CD4-positive, CD25-positive, alpha-beta regulatory T cell (primary cell): ENCODE results near the gene ARID1A. TPM values are rescaled to one million over a fixed set of nuclear protein-coding genes. Genes with fewer than 3 reads are reported as not detected.

Experiments used
- ATAC-seq, 2 donors: fragments of 150-1000 bp; cut with Tn5 transposase; one replicate each; pipeline ENCODE4 v1.10.0; 2021; ENCODE audit warnings: low read depth in 2 of 2, moderate number of reproducible peaks in 2 of 2, moderate library complexity in 1 of 2
- DNase-seq, 3 donors: peaks; one replicate each; pipeline versions ENCODE4 v3.0.0 to v3.0.0-alpha.2; 2012 to 2022; ENCODE audit warnings: mixed read lengths in 1 of 3
- H3K27ac ChIP-seq: one replicate; pipeline ENCODE4 v1.7.0; 2013; ENCODE audit warnings: mild to moderate bottlenecking, low read length; ENCODE audit not compliant: insufficient read depth, poor library complexity, severe bottlenecking
- H3K27me3 ChIP-seq: one replicate; pipeline ENCODE4 v1.7.0; 2013; ENCODE audit warnings: low read length; ENCODE audit not compliant: control insufficient read depth, insufficient read depth
- H3K36me3 ChIP-seq: one replicate; pipeline ENCODE4 v1.7.0; 2013; ENCODE audit warnings: mild to moderate bottlenecking, low read length, moderate library complexity; ENCODE audit not compliant: control insufficient read depth, insufficient read depth
- H3K4me1 ChIP-seq: 2 replicates; pipeline ENCODE4 v1.7.0; 2013; ENCODE audit warnings: mild to moderate bottlenecking, low read length; ENCODE audit not compliant: insufficient read depth, control insufficient read depth, poor library complexity, severe bottlenecking
- H3K4me3 ChIP-seq: one replicate; pipeline ENCODE4 v1.7.0; 2013; ENCODE audit warnings: low read depth, mild to moderate bottlenecking, low read length, moderate library complexity
- H3K9me3 ChIP-seq, 2 experiments: 1 replicate in 1 of 2; 2 replicates in 1 of 2; pipeline ENCODE4 v1.7.0; 2013; ENCODE audit warnings: low read length in 2 of 2, mild to moderate bottlenecking in 1 of 2, moderate library complexity in 1 of 2; ENCODE audit not compliant: control insufficient read depth in 2 of 2
- H3K27ac Mint-ChIP-seq, 3 donors: one replicate each; pipeline ENCODE4 v1.8.0; 2020 to 2022; ENCODE audit warnings: mild to moderate bottlenecking in 3 of 3, mixed read lengths in 3 of 3, moderate library complexity in 2 of 3
- H3K27me3 Mint-ChIP-seq: one replicate; pipeline ENCODE4 v1.8.0; 2022; ENCODE audit warnings: mild to moderate bottlenecking, mixed read lengths
- H3K36me3 Mint-ChIP-seq: one replicate; pipeline ENCODE4 v1.8.0; 2020; ENCODE audit warnings: mixed read lengths
- H3K4me1 Mint-ChIP-seq, 4 donors: one replicate each; pipeline ENCODE4 v1.8.0; 2020 to 2022; ENCODE audit warnings: mixed read lengths in 4 of 4, mild to moderate bottlenecking in 1 of 4
- H3K4me3 Mint-ChIP-seq, 4 donors: one replicate each; pipeline ENCODE4 v1.8.0; 2020 to 2022; ENCODE audit warnings: mild to moderate bottlenecking in 4 of 4, mixed read lengths in 4 of 4, moderate library complexity in 3 of 4
- H3K9me3 Mint-ChIP-seq, 7 donors: one replicate each; pipeline ENCODE4 v1.8.0; 2020 to 2022; ENCODE audit warnings: mixed read lengths in 7 of 7, mild to moderate bottlenecking in 3 of 7, moderate library complexity in 2 of 7
- polyA plus RNA-seq, 4 donors: library from polyadenylated mRNA; unstranded; fragments of 300-500 nt; fragmentation: Illumina TruSeq; gene quantifications; one replicate each; pipeline ENCODE4 v1.2.3, GENCODE V29; 2021
- total RNA-seq: library from RNA; stranded (reverse); gene quantifications from one replicate; pipeline ENCODE4 v1.2.3, GENCODE V29; 2022

Gene ARID1A
- total and polyA plus RNA-seq, 5 donors from 2014 or later: 9.5 to 139 (median 13.2) TPM

DNA sequence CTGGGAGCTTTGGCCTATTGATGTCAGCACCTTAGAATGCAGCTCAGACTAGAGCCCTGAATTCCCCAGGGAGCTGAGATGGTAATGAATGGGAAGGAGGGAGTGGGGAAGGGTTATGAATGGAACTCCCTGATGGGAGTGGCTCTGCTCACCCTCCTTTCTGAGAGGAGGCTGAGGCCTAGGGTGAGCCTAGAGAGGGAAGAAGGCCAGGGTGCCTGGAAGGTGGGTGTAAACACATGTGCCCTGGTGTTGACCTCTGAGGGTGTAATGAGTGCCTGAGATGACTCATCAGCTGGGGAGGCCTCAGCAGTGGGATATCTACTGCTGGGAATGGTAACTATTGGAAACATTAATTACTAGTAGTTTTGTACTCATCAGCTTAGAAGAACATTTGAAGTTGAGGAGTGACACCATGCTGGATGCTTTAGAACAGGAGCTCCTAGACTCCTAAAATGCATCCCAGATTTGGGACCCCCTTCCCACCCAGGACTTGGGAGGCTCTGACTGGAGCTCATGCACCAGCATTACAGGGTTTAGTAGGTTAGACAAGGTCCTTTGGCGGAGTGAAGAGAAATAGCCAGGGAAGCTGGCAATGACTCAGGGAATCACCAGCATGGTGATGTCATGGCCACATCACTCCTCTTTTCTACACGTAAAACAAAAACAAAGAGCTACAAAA, 76.0 kb downstream of the ARID1A start:
- Mint-ChIP-seq H3K27me3 (no peaks in the 10 kb centered on the region), H3K36me3 (peaks cover 61% of the 10 kb centered on the region), H3K4me1 (peaks cover 0 to 17% (median 6%) of the 10 kb centered on the region in 4 donors), H3K27ac (peak overlapping the region in 2 of 3 donors; percentile 20 to 52), H3K4me3 (no peak overlapping the region), H3K9me3 (no peaks in the 10 kb centered on the region)
- peaks cover 97% of the 10 kb centered on the region for H3K36me3 ChIP-seq
- no peaks in the 10 kb centered on the region for H3K4me1 ChIP-seq
- DNase-seq (no peak), ATAC-seq (peak; percentile 45 to 50)
- H3K27ac ChIP-seq: no peak overlapping the region
- no peak overlapping the region for H3K4me3 ChIP-seq
- H3K27me3 ChIP-seq: no peaks in the 10 kb centered on the region
- no peaks in the 10 kb centered on the region for H3K9me3 ChIP-seq

DNA sequence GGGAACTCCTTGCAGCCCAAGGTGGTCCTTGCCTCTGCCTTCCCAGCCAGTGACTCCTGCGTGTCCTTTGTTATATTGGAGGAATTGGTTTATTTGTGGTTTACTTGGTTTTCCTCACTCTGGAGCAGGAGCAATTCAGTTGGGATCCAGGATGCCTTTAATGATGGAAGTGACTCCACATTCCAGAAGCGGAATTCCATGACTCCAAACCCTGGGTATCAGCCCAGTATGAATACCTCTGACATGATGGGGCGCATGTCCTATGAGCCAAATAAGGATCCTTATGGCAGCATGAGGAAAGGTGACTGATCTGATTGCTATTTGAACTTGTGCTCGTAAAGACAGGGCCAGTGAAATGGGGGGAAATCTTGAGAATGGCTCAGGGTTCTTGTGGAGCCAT, 76.9 kb downstream of the ARID1A start:
- Mint-ChIP-seq H3K4me1 (peaks cover 0 to 17% (median 5%) of the 10 kb centered on the region in 4 donors), H3K27me3 (no peaks in the 10 kb centered on the region), H3K27ac (peak overlapping the region in 1 of 3 donors; percentile 59), H3K4me3 (no peak overlapping the region), H3K9me3 (no peaks in the 10 kb centered on the region), H3K36me3 (peaks cover 55% of the 10 kb centered on the region)
- no peak for DNase-seq
- Histone ChIP-seq H3K27me3 (no peaks in the 10 kb centered on the region), H3K4me3 (no peak overlapping the region), H3K27ac (no peak overlapping the region), H3K36me3 (peaks cover 97% of the 10 kb centered on the region), H3K4me1 (no peaks in the 10 kb centered on the region), H3K9me3 (no peaks in the 10 kb centered on the region)
- ATAC-seq: no peak

DNA sequence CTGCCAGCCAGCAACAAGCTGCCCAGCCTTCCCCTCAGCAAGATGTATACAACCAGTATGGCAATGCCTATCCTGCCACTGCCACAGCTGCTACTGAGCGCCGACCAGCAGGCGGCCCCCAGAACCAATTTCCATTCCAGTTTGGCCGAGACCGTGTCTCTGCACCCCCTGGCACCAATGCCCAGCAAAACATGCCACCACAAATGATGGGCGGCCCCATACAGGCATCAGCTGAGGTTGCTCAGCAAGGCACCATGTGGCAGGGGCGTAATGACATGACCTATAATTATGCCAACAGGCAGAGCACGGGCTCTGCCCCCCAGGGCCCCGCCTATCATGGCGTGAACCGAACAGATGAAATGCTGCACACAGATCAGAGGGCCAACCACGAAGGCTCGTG, 78.6 kb downstream of the ARID1A start:
- ATAC-seq (no peak), DNase-seq (no peak)
- peaks cover 60% of the 10 kb centered on the region for H3K36me3 Mint-ChIP-seq
- peak overlapping the region in 2 of 3 donors; percentile 23 to 67 for H3K27ac Mint-ChIP-seq
- H3K36me3 ChIP-seq: peaks cover 97% of the 10 kb centered on the region
- H3K4me1 Mint-ChIP-seq: peaks cover 0 to 16% (median 13%) of the 10 kb centered on the region in 4 donors
- no peaks in the 10 kb centered on the region for H3K4me1 ChIP-seq
- no peak overlapping the region for H3K4me3 ChIP-seq
- H3K4me3 Mint-ChIP-seq: no peak overlapping the region
- H3K9me3 Mint-ChIP-seq: peaks cover 0 to 2% (median 0%) of the 10 kb centered on the region in 7 donors
- H3K9me3 ChIP-seq: no peaks in the 10 kb centered on the region
- no peaks in the 10 kb centered on the region for H3K27me3 ChIP-seq
- H3K27me3 Mint-ChIP-seq: no peaks in the 10 kb centered on the region
- no peak overlapping the region for H3K27ac ChIP-seq

DNA sequence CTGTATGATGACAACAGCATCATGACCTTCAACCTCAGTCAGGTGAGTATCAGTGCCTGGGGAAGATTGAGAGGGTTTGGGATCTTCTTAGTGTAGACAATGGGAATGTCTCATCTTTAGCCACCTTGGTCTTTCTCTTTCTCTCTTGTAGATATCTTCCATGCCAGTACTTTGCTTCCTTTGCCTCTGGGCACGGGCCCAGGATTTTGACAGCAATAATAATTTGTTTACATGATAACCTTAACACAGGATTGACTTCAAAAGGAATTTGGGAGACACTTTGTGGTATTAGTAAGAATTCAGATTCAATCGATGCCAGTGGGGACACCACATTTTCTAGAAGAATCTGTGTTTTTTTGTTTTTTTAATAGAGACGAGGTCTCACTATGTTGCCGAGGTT, 79.9 kb downstream of the ARID1A start:
- no peaks in the 10 kb centered on the region for H3K27me3 ChIP-seq
- Mint-ChIP-seq H3K4me1 (peaks cover 0 to 15% (median 12%) of the 10 kb centered on the region in 4 donors), H3K27me3 (no peaks in the 10 kb centered on the region), H3K36me3 (peaks cover 56% of the 10 kb centered on the region), H3K9me3 (peaks cover 0 to 2% (median 0%) of the 10 kb centered on the region in 7 donors), H3K27ac (peak overlapping the region in 1 of 3 donors; percentile 16), H3K4me3 (no peak overlapping the region)
- no peak overlapping the region for H3K27ac ChIP-seq
- ATAC-seq (no peak), DNase-seq (no peak)
- no peak overlapping the region for H3K4me3 ChIP-seq
- H3K36me3 ChIP-seq: peaks cover 98% of the 10 kb centered on the region
- no peaks in the 10 kb centered on the region for H3K9me3 ChIP-seq
- no peaks in the 10 kb centered on the region for H3K4me1 ChIP-seq

DNA sequence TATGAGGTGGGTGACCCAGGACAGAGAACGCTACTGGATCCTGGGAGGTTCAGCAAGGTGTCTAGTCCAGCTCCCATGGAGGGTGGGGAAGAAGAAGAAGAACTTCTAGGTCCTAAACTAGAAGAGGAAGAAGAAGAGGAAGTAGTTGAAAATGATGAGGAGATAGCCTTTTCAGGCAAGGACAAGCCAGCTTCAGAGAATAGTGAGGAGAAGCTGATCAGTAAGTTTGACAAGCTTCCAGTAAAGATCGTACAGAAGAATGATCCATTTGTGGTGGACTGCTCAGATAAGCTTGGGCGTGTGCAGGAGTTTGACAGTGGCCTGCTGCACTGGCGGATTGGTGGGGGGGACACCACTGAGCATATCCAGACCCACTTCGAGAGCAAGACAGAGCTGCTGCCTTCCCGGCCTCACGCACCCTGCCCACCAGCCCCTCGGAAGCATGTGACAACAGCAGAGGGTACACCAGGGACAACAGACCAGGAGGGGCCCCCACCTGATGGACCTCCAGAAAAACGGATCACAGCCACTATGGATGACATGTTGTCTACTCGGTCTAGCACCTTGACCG, 83.4 kb downstream of the ARID1A start:
- Mint-ChIP-seq H3K9me3 (peaks cover 0 to 2% (median 0%) of the 10 kb centered on the region in 7 donors), H3K27ac (peak overlapping the region in 2 of 3 donors; percentile 39 to 70), H3K27me3 (no peaks in the 10 kb centered on the region), H3K4me3 (peak overlapping the region in 1 of 4 donors; percentile 48), H3K36me3 (peaks cover 41% of the 10 kb centered on the region), H3K4me1 (peaks cover 7 to 36% (median 28%) of the 10 kb centered on the region in 4 donors)
- no peak for ATAC-seq
- Histone ChIP-seq H3K9me3 (no peaks in the 10 kb centered on the region), H3K27me3 (no peaks in the 10 kb centered on the region), H3K4me1 (peaks cover 4% of the 10 kb centered on the region), H3K27ac (no peak overlapping the region), H3K4me3 (no peak overlapping the region), H3K36me3 (peaks cover 72% of the 10 kb centered on the region)
- no peak for DNase-seq

DNA sequence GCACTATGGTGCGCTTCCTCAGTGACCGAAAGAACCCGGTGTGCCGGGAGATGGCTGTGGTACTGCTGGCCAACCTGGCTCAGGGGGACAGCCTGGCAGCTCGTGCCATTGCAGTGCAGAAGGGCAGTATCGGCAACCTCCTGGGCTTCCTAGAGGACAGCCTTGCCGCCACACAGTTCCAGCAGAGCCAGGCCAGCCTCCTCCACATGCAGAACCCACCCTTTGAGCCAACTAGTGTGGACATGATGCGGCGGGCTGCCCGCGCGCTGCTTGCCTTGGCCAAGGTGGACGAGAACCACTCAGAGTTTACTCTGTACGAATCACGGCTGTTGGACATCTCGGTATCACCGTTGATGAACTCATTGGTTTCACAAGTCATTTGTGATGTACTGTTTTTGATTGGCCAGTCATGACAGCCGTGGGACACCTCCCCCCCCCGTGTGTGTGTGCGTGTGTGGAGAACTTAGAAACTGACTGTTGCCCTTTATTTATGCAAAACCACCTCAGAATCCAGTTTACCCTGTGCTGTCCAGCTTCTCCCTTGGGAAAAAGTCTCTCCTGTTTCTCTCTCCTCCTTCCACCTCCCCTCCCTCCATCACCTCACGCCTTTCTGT, 84.6 kb downstream of the ARID1A start:
- ATAC-seq: no peak
- Mint-ChIP-seq H3K9me3 (peaks cover 0 to 2% (median 0%) of the 10 kb centered on the region in 7 donors), H3K27me3 (no peaks in the 10 kb centered on the region), H3K4me3 (no peak overlapping the region), H3K4me1 (peaks cover 8 to 48% (median 35%) of the 10 kb centered on the region in 4 donors), H3K27ac (no peak overlapping the region), H3K36me3 (peaks cover 36% of the 10 kb centered on the region)
- Histone ChIP-seq H3K27ac (no peak overlapping the region), H3K27me3 (no peaks in the 10 kb centered on the region), H3K9me3 (no peaks in the 10 kb centered on the region), H3K4me1 (peaks cover 10% of the 10 kb centered on the region), H3K36me3 (peaks cover 59% of the 10 kb centered on the region), H3K4me3 (no peak overlapping the region)
- DNase-seq: no peak

DNA sequence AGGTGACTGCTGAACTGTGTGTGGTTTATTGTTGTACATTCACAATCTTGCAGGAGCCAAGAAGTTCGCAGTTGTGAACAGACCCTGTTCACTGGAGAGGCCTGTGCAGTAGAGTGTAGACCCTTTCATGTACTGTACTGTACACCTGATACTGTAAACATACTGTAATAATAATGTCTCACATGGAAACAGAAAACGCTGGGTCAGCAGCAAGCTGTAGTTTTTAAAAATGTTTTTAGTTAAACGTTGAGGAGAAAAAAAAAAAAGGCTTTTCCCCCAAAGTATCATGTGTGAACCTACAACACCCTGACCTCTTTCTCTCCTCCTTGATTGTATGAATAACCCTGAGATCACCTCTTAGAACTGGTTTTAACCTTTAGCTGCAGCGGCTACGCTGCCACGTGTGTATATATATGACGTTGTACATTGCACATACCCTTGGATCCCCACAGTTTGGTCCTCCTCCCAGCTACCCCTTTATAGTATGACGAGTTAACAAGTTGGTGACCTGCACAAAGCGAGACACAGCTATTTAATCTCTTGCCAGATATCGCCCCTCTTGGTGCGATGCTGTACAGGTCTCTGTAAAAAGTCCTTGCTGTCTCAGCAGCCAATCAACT, 85.5 kb downstream of the ARID1A start:
- H3K4me1 Mint-ChIP-seq: peaks cover 14 to 56% (median 40%) of the 10 kb centered on the region in 4 donors
- H3K9me3 ChIP-seq: no peaks in the 10 kb centered on the region
- no peaks in the 10 kb centered on the region for H3K27me3 Mint-ChIP-seq
- H3K36me3 ChIP-seq: peaks cover 51% of the 10 kb centered on the region
- peaks cover 30% of the 10 kb centered on the region for H3K36me3 Mint-ChIP-seq
- H3K4me3 ChIP-seq: no peak overlapping the region
- H3K4me3 Mint-ChIP-seq: no peak overlapping the region
- peak overlapping the region; percentile 5 to 87 (median 66) for H3K27ac Mint-ChIP-seq
- peaks cover 19% of the 10 kb centered on the region for H3K4me1 ChIP-seq
- peak overlapping the region; percentile 2 for H3K27ac ChIP-seq
- ATAC-seq (no peak), DNase-seq (no peak)
- H3K27me3 ChIP-seq: no peaks in the 10 kb centered on the region
- H3K9me3 Mint-ChIP-seq: peaks cover 0 to 2% (median 0%) of the 10 kb centered on the region in 7 donors
